K562 (cell line): ENCODE results near the gene CABP4. TPM values are rescaled to one million over a fixed set of nuclear protein-coding genes. Genes with fewer than 3 reads are reported as not detected.
A peak's percentile ranks its signal among the peaks of the same experiment; 100 is the strongest.

ENCODE experiments used
- ATAC-seq: fragments of 200-7000 bp; cut with Tn5 transposase; 3 replicates; pipeline ENCODE4 v1.9.1; 2020; ENCODE audit warnings: moderate library complexity
- BruUV-seq: library from RNA; stranded (reverse); fragments of 400-500 nt; replicated peaks from 2 replicates; lab custom pipeline; 2021; lab: Mats Ljungman, UMichigan
- CTCF ChIA-PET: fragments of 300-600 bp; formaldehyde crosslinking; extraction: SDS; loops from one replicate; lab custom pipeline; 2021; ENCODE audit warnings: low intra/inter-chr PET ratio; lab: Yijun Ruan, JAX
- POLR2A ChIA-PET: fragments of 300-600, 350-650 bp; sonication (Branson Sonifier 250); formaldehyde crosslinking; extraction: SDS; loops from one replicate; lab custom pipeline; 2021; ENCODE audit warnings: antibody characterized with exemption, inconsistent platforms; lab: Yijun Ruan, JAX
- DNase-seq, 4 experiments: peaks; one replicate each; pipeline versions ENCODE4 v3.0.0 to v3.0.0-alpha.2; 2011 to 2018; ENCODE audit warnings: low spot score in 3 of 4, mixed read lengths in 3 of 4; ENCODE audit errors: extremely low read depth in 1 of 4
- FAIRE-seq: peaks from 2 replicates; lab custom pipeline; 2011; peaks lifted over from hg19 to GRCh38; lab: Jason Lieb, UNC
- H2AFZ ChIP-seq: 2 replicates; pipeline ENCODE4 v1.6.0; 2011; ENCODE audit warnings: low read depth, low read length, control low read depth, inconsistent platforms
- H3K27ac ChIP-seq: fragments of 200-600 bp; 3 replicates; pipeline ENCODE4 v1.8.0; 2011; ENCODE audit warnings: low read depth, mild to moderate bottlenecking, control low read depth, inconsistent platforms, low read length, moderate library complexity, mixed read lengths; ENCODE audit errors: extremely low read depth
- H3K27me3 ChIP-seq, 2 experiments: fragments of 300-600 bp in 1 of 2; 2 replicates in 1 of 2; 3 replicates in 1 of 2; pipeline versions ENCODE4 v1.6.0 to v1.8.0; 2011; ENCODE audit warnings: inconsistent platforms in 2 of 2, low read length in 2 of 2, mild to moderate bottlenecking in 1 of 2, mixed read lengths in 1 of 2, moderate library complexity in 1 of 2; ENCODE audit not compliant: control insufficient read depth in 2 of 2, insufficient read depth in 2 of 2
- H3K36me3 ChIP-seq: fragments of 300-600 bp; 3 replicates; pipeline ENCODE4 v1.8.0; 2011; ENCODE audit warnings: mild to moderate bottlenecking, low read length, inconsistent platforms; ENCODE audit not compliant: control insufficient read depth, insufficient read depth
- H3K4me1 ChIP-seq, 2 experiments: fragments of 200-600 bp in 1 of 2; replicated peaks in 1 of 2; 2 replicates in 1 of 2; 3 replicates in 1 of 2; pipeline versions ENCODE4 v1.5.1 to v1.8.0; 2011; ENCODE audit warnings: inconsistent platforms in 2 of 2, low read length in 2 of 2, mild to moderate bottlenecking in 1 of 2, mixed read lengths in 1 of 2, moderate library complexity in 1 of 2; ENCODE audit not compliant: control insufficient read depth in 2 of 2, insufficient read depth in 2 of 2
- H3K4me2 ChIP-seq: 2 replicates; pipeline ENCODE4 v1.6.1; 2011; ENCODE audit warnings: low read length, control low read depth, inconsistent platforms, mixed read lengths; ENCODE audit not compliant: insufficient read depth
- H3K4me3 ChIP-seq: fragments of 200-600 bp; sonication (generic), shearing (Covaris generic); 2 replicates; pipeline ENCODE4 v1.5.1; 2016; ENCODE audit warnings: control low read depth, inconsistent platforms
- H3K79me2 ChIP-seq: fragments of 200-600 bp; 3 replicates; pipeline ENCODE4 v1.8.0; 2011; ENCODE audit warnings: low read length, inconsistent platforms; ENCODE audit not compliant: control insufficient read depth, insufficient read depth
- H3K9ac ChIP-seq, 2 experiments: 2 replicates each; pipeline versions ENCODE4 v1.6.0 to v1.6.1; 2011; ENCODE audit warnings: low read depth in 2 of 2, low read length in 2 of 2, control low read depth in 1 of 2, inconsistent platforms in 1 of 2, mild to moderate bottlenecking in 1 of 2, mixed read lengths in 1 of 2; ENCODE audit not compliant: insufficient read depth in 1 of 2
- H3K9me1 ChIP-seq: one replicate; pipeline ENCODE4 v1.6.0; 2011; ENCODE audit warnings: inconsistent platforms, mild to moderate bottlenecking, low read length, moderate library complexity; ENCODE audit not compliant: control insufficient read depth, insufficient read depth
- H3K9me3 ChIP-seq: replicated peaks from 2 replicates; pipeline ENCODE4 v1.5.1; 2011; ENCODE audit warnings: low read depth, low read length, inconsistent platforms; ENCODE audit not compliant: control insufficient read depth, insufficient read depth
- H4K20me1 ChIP-seq: replicated peaks from 2 replicates; pipeline ENCODE4 v1.6.1; 2011; ENCODE audit warnings: low read length, inconsistent platforms, mixed read lengths; ENCODE audit not compliant: control insufficient read depth, insufficient read depth
- ZBTB33 ChIP-seq: sonication (generic); formaldehyde crosslinking; IDR thresholded peaks from 2 replicates; pipeline ENCODE4 v1.8.1; 2023; ENCODE audit warnings: mild to moderate bottlenecking, missing genetic modification reagents
- ZNF707 ChIP-seq: fragments of 250-450 bp; sonication (Bioruptor Pico); conservative IDR thresholded peaks from 2 replicates; pipeline ENCODE4 v1.8.0; 2022; ENCODE audit warnings: inconsistent platforms, mild to moderate bottlenecking, moderate library complexity
- WGBS: fragments of 100-300 bp; shearing (Covaris generic); methylation state at CpG from one replicate; pipeline ENCODE4 v1.1.6; 2016; ENCODE audit warnings: low coverage, mixed read lengths; ENCODE audit not compliant: insufficient coverage; ENCODE audit errors: missing lambda C conversion rate; 5-methylcytosine and 5-hydroxymethylcytosine counted together
- in situ Hi-C: fragments of 300-500 bp; cut with MboI; formaldehyde crosslinking; loops from 4 replicates; pipeline ENCODE4 v1.15.0; 2018; ENCODE audit warnings: inconsistent platforms, mixed read lengths
- intact Hi-C: fragments of 100-400 bp; cut with micrococcal nuclease; formaldehyde crosslinking; loops from 2 replicates; pipeline ENCODE4 v1.14.2; 2022
- polyA plus RNA-seq, 8 experiments: library from polyadenylated mRNA; depleted of rRNA in 4 of 8; stranded (reverse) in 5 of 8; unstranded in 3 of 8; fragments of >200 nt; fragmentation: Nextera tagmentation in 2 of 8; fragmentation: Illumina TruSeq in 1 of 8; extraction: Ambion mirVana in 2 of 8; extraction: Trizol in 1 of 8; gene quantifications; 2 replicates each; pipeline versions ENCODE4 v1.2.1 to v1.2.3, GENCODE V29; 2011 to 2014; ENCODE audit warnings: inconsistent platforms in 1 of 8, missing spikeins in 1 of 8
- total RNA-seq, 7 experiments: library from RNA; depleted of rRNA in 6 of 7; stranded (reverse); fragments of >200 nt in 6 of 7; fragmentation: Illumina TruSeq in 2 of 7; extraction: Trizol in 2 of 7; gene quantifications; 2 replicates each; pipeline versions ENCODE4 v1.2.1 to v1.2.3, GENCODE V29; 2011 to 2021; ENCODE audit warnings: low replicate concordance in 1 of 7

The CABP4 gene
- total and polyA plus RNA-seq, 9 of the 15 experiments (the other 6 are each of a cell fraction or from before 2014, with no cell fraction given): 0.11 TPM; not detected in 8

- DNase-seq: no peak
- Histone ChIP-seq H2AFZ (no peak overlapping the region), H4K20me1 (no peaks in the 10 kb centered on the region), H3K27ac (no peak overlapping the region), H3K79me2 (no peaks in the 10 kb centered on the region), H3K36me3 (peaks cover 91% of the 10 kb centered on the region; the same call in 2 of the 3 replicates), H3K9ac (peak overlapping the region in 1 of 2 experiments; percentile 28; a peak in 1 of 4 replicates), H3K9me3 (no peaks in the 10 kb centered on the region), H3K9me1 (no peaks in the 10 kb centered on the region), H3K4me2 (no peak overlapping the region), H3K27me3 (no peaks in the 10 kb centered on the region), H3K4me3 (no peak overlapping the region), H3K4me1 (peaks cover 0 to 64% of the 10 kb centered on the region in 2 experiments; a peak in 2 of 5 replicates)
- peak; percentile 39; the same call in 1 of the 2 replicates for TF ChIP-seq ZBTB33 (CRISPR knock-in tag)
- no peak for TF ChIP-seq ZNF707
- BruUV-seq: no TSS peak
- ChIA-PET CTCF (no interaction called here), POLR2A (no interaction called here)
- in situ Hi-C loops: no loop called here
- WGBS: 87% methylated on average over 11 of the region's 12 CpGs
- no peak for ATAC-seq
- intact Hi-C loops: no loop called here
- no peak for FAIRE-seq
Observed at GRCh38 chr11:67496113-67496512, 41.0 kb downstream of the CABP4 start.
